ENCODE results near the gene SNAP91.

DNA sequence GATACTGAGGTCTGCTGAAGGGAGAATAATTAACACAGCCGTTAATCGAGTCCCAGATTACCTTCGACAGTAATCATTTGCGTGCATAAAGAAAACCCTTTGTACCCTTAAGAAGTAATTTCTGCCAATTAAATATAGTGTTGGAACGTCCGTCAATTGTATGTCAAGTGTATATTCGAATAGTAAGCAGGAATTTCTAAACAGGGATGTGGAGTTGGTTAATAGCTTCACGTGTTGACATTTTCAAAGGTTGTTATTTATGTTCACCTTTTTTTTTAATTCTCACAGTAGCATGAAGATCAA is 798 bp upstream of the SNAP91 start:
- TF ChIP-seq EZH2phosphoT487 (IDR thresholded peaks at IDR 0.05), result peak; percentile 36
- no peak for TF ChIP-seq CTCF (IDR thresholded peaks at IDR 0.05)

Data from neural progenitor cell (in vitro differentiated cells).